Measurements from ENCODE around the gene CA11. TPM values are rescaled to one million over a fixed set of nuclear protein-coding genes. Genes with fewer than 3 reads are reported as not detected.

Gene CA11
- total RNA-seq, 2 donors from 2014 or later, result 2.9 TPM; not detected in 1

- no peak for DNase-seq
- WGBS, 2 donors, result 27 to 30% methylated on average over 8 of the region's 8 CpGs
- Histone ChIP-seq H3K27me3 (no peaks in the 10 kb centered on the region), H3K27ac (peak overlapping the region; percentile 2 to 81 (median 78)), H3K36me3 (replicated peaks in 1 of 2; ENCODE audit: insufficient read depth in 1 of 2, low read depth in 2 of 2) (no peaks in the 10 kb centered on the region), H3K4me3 (no peak overlapping the region), H3K4me1 (peaks cover 26% of the 10 kb centered on the region), H3K9me3 (no peaks in the 10 kb centered on the region)
- TF ChIP-seq POLR2A (IDR thresholded peaks at IDR 0.05) (no peak), CTCF (IDR thresholded peaks at IDR 0.05) (no peak)
- intact Hi-C loops (cut with DNase I), result no loop called here
- ATAC-seq, result no peak
Measured at GRCh38 chr19:48623556-48624066, 22.4 kb downstream of the CA11 start.

- ATAC-seq (no peak), DNase-seq (no peak)
- Histone ChIP-seq H3K4me1 (peaks cover 57% of the 10 kb centered on the region), H3K27ac (peak overlapping the region; percentile 86 to 94 (median 88)), H3K9me3 (no peaks in the 10 kb centered on the region), H3K36me3 (replicated peaks in 1 of 2; ENCODE audit: insufficient read depth in 1 of 2, low read depth in 2 of 2) (peaks cover 12 to 16% of the 10 kb centered on the region in 2 donors), H3K27me3 (no peaks in the 10 kb centered on the region), H3K4me3 (peak overlapping the region in 1 of 2 donors; percentile 31)
- 28 to 30% methylated on average over 6 of the region's 6 CpGs for WGBS, 2 donors
- TF ChIP-seq CTCF (IDR thresholded peaks at IDR 0.05) (no peak), POLR2A (IDR thresholded peaks at IDR 0.05) (no peak)
- intact Hi-C loops (cut with DNase I), result no loop called here
Measured at GRCh38 chr19:48619692-48620585, 26.0 kb downstream of the CA11 start.

GRCh38 chr19:48618916-48619691 is 26.9 kb downstream of the CA11 start, which contains the start of the genes RPL18 and SPHK2:
TSS of gene RPL18 (minus strand) at chr19:48619178. CDS start at chr19:48619143, 35 bp downstream.
TSS of gene SPHK2 (plus strand) at chr19:48619506. CDS start at chr19:48620515, 1,009 bp downstream.
- no peaks in the 10 kb centered on the region for H3K27me3 ChIP-seq
- H3K4me1 ChIP-seq, result peaks cover 50% of the 10 kb centered on the region
- peak; percentile 98 to 100 (median 98) for DNase-seq
- intact Hi-C loops (cut with DNase I), result no loop called here
- peaks cover 12 to 16% of the 10 kb centered on the region in 2 donors for H3K36me3 ChIP-seq (replicated peaks in 1 of 2; ENCODE audit: insufficient read depth in 1 of 2, low read depth in 2 of 2)
- H3K27ac ChIP-seq, result peak within 1 kb of the TSS; percentile 86 to 94 (median 88)
- WGBS, 2 donors, result 0% methylated on average over 16 to 69 of the region's 69 CpGs
- H3K9me3 ChIP-seq, result no peaks in the 10 kb centered on the region
- peak; percentile 91 for ATAC-seq
- peak within 1 kb of the TSS; percentile 71 to 81 for H3K4me3 ChIP-seq
- peak in 1 of 7 experiments; percentile 4 for TF ChIP-seq CTCF (IDR thresholded peaks at IDR 0.05)
- peak; percentile 85 to 96 (median 92) for TF ChIP-seq POLR2A (IDR thresholded peaks at IDR 0.05)

GRCh38 chr19:48618278-48618915 is 27.6 kb downstream of the CA11 start:
- TF ChIP-seq POLR2A (IDR thresholded peaks at IDR 0.05), result no peak
- no peak for TF ChIP-seq CTCF (IDR thresholded peaks at IDR 0.05)
- intact Hi-C loops (cut with DNase I), result no loop called here
- whole genome bisulfite sequencing, 2 donors, result 1% methylated on average over 18 of the region's 18 CpGs
- ATAC-seq (no peak), DNase-seq (no peak)
- Histone ChIP-seq H3K9me3 (no peaks in the 10 kb centered on the region), H3K4me1 (peaks cover 45% of the 10 kb centered on the region), H3K27me3 (no peaks in the 10 kb centered on the region), H3K27ac (peak overlapping the region; percentile 86 to 94 (median 88)), H3K4me3 (peak overlapping the region; percentile 71 to 81), H3K36me3 (replicated peaks in 1 of 2; ENCODE audit: insufficient read depth in 1 of 2, low read depth in 2 of 2) (peaks cover 12 to 16% of the 10 kb centered on the region in 2 donors)
